Measurements from ENCODE around the gene CHURC1. TPM values are rescaled to one million over a fixed set of nuclear protein-coding genes. Genes with fewer than 3 reads are reported as not detected.
A peak's percentile ranks its signal among the peaks of the same experiment; 100 is the strongest.

Gene CHURC1
- total and polyA plus RNA-seq, 4 donors = 75.6 to 106 (median 78.4) TPM

- H3K4me1 ChIP-seq (ENCODE audit: control insufficient read depth in 1 of 2, insufficient read depth in 2 of 2, low read length in 2 of 2) = no peaks in the 10 kb centered on the region
- H3K9me3 ChIP-seq (ENCODE audit: control insufficient read depth, low read length) = no peaks in the 10 kb centered on the region
- no peak overlapping the region for H3K4me3 ChIP-seq (ENCODE audit: low read length in 2 of 2)
- H3K36me3 ChIP-seq (ENCODE audit: control insufficient read depth in 1 of 2, insufficient read depth in 2 of 2, low read length in 1 of 2) = no peaks in the 10 kb centered on the region
- no peaks in the 10 kb centered on the region for H3K27me3 ChIP-seq (ENCODE audit: control insufficient read depth in 1 of 2, insufficient read depth in 2 of 2, low read length in 1 of 2)
- 61 to 63% methylated on average over 3 of the region's 3 CpGs for WGBS, 2 donors
- DNase-seq = no peak
- ATAC-seq (ENCODE audit: low FRiP score) = no peak
- intact Hi-C loops (cut with DNase I) = no loop called here
- H3K27ac ChIP-seq (ENCODE audit: low read depth in 1 of 2, low read length in 2 of 2) = no peak overlapping the region
These were observed 40.6 kb upstream of the CHURC1 start for GRCh38 chr14:64873506-64874219.

- no peaks in the 10 kb centered on the region for H3K9me3 ChIP-seq (ENCODE audit: control insufficient read depth, low read length)
- DNase-seq (no peak), ATAC-seq (ENCODE audit: low FRiP score) (no peak)
- H3K36me3 ChIP-seq (ENCODE audit: control insufficient read depth in 1 of 2, insufficient read depth in 2 of 2, low read length in 1 of 2) = no peaks in the 10 kb centered on the region
- 83 to 86% methylated on average over 4 of the region's 4 CpGs for WGBS, 2 donors
- no peak overlapping the region for H3K27ac ChIP-seq (ENCODE audit: low read depth in 1 of 2, low read length in 2 of 2)
- H3K4me3 ChIP-seq (ENCODE audit: low read length in 2 of 2) = no peak overlapping the region
- no peaks in the 10 kb centered on the region for H3K4me1 ChIP-seq (ENCODE audit: control insufficient read depth in 1 of 2, insufficient read depth in 2 of 2, low read length in 2 of 2)
- intact Hi-C loops (cut with DNase I) = no loop called here
- no peaks in the 10 kb centered on the region for H3K27me3 ChIP-seq (ENCODE audit: control insufficient read depth in 1 of 2, insufficient read depth in 2 of 2, low read length in 1 of 2)
These were observed 38.9 kb upstream of the CHURC1 start for GRCh38 chr14:64875350-64875749.

GRCh38 chr14:64877846-64878245, 36.4 kb upstream of the CHURC1 start:
- no peak for DNase-seq

GRCh38 chr14:64878837-64879634, 35.2 kb upstream of the CHURC1 start:
- Histone ChIP-seq H3K27ac (ENCODE audit: low read depth in 1 of 2, low read length in 2 of 2) (no peak overlapping the region), H3K4me3 (ENCODE audit: low read length in 2 of 2) (peak overlapping the region; percentile 63 to 94), H3K9me3 (ENCODE audit: control insufficient read depth, low read length) (no peaks in the 10 kb centered on the region), H3K36me3 (ENCODE audit: control insufficient read depth in 1 of 2, insufficient read depth in 2 of 2, low read length in 1 of 2) (no peaks in the 10 kb centered on the region), H3K4me1 (ENCODE audit: control insufficient read depth in 1 of 2, insufficient read depth in 2 of 2, low read length in 2 of 2) (no peaks in the 10 kb centered on the region), H3K27me3 (ENCODE audit: control insufficient read depth in 1 of 2, insufficient read depth in 2 of 2, low read length in 1 of 2) (peaks cover 0 to 1% of the 10 kb centered on the region in 2 donors)
- DNase-seq = peak; percentile 46 to 72
- peak; percentile 22 for ATAC-seq (ENCODE audit: low FRiP score)
- WGBS, 2 donors = 10 to 12% methylated on average over 36 to 43 of the region's 43 CpGs
- intact Hi-C loops (cut with DNase I) = no loop called here

More at GRCh38 chr14:64877846-64878245, 36.4 kb upstream of the CHURC1 start:
- ATAC-seq (ENCODE audit: low FRiP score) = no peak
- H3K4me3 ChIP-seq (ENCODE audit: low read length in 2 of 2) = no peak overlapping the region
- intact Hi-C loops (cut with DNase I) = no loop called here
- H3K27me3 ChIP-seq (ENCODE audit: control insufficient read depth in 1 of 2, insufficient read depth in 2 of 2, low read length in 1 of 2) = peaks cover 0 to 1% of the 10 kb centered on the region in 2 donors
- no peaks in the 10 kb centered on the region for H3K9me3 ChIP-seq (ENCODE audit: control insufficient read depth, low read length)
- H3K4me1 ChIP-seq (ENCODE audit: control insufficient read depth in 1 of 2, insufficient read depth in 2 of 2, low read length in 2 of 2) = no peaks in the 10 kb centered on the region
- WGBS, 2 donors = 92 to 96% methylated on average over 4 of the region's 4 CpGs
- no peaks in the 10 kb centered on the region for H3K36me3 ChIP-seq (ENCODE audit: control insufficient read depth in 1 of 2, insufficient read depth in 2 of 2, low read length in 1 of 2)
- H3K27ac ChIP-seq (ENCODE audit: low read depth in 1 of 2, low read length in 2 of 2) = no peak overlapping the region

GRCh38 chr14:64879635-64880220, 34.5 kb upstream of the CHURC1 start, which contains the start of gene SPTB:
Gene SPTB, minus strand, starts transcription at chr14:64879907. Its CDS starts 56,813 bp downstream, at chr14:64823094.
- ATAC-seq (ENCODE audit: low FRiP score) = peak; percentile 59
- no peak within 1 kb of the TSS for H3K27ac ChIP-seq (ENCODE audit: low read depth in 1 of 2, low read length in 2 of 2)

GRCh38 chr14:64880221-64881121, 33.8 kb upstream of the CHURC1 start:
- no peaks in the 10 kb centered on the region for H3K36me3 ChIP-seq (ENCODE audit: control insufficient read depth in 1 of 2, insufficient read depth in 2 of 2, low read length in 1 of 2)
- peak overlapping the region; percentile 63 to 94 for H3K4me3 ChIP-seq (ENCODE audit: low read length in 2 of 2)
- WGBS, 2 donors = 2 to 4% methylated on average over 44 to 49 of the region's 49 CpGs
- H3K9me3 ChIP-seq (ENCODE audit: control insufficient read depth, low read length) = no peaks in the 10 kb centered on the region
- no peak overlapping the region for H3K27ac ChIP-seq (ENCODE audit: low read depth in 1 of 2, low read length in 2 of 2)
- peak; percentile 79 for ATAC-seq (ENCODE audit: low FRiP score)
- H3K27me3 ChIP-seq (ENCODE audit: control insufficient read depth in 1 of 2, insufficient read depth in 2 of 2, low read length in 1 of 2) = peaks cover 0 to 1% of the 10 kb centered on the region in 2 donors
- H3K4me1 ChIP-seq (ENCODE audit: control insufficient read depth in 1 of 2, insufficient read depth in 2 of 2, low read length in 2 of 2) = no peaks in the 10 kb centered on the region
- intact Hi-C loops (cut with DNase I) = loop anchor here (10.0 kb wide), 1 partner anchor 206 kb away; no protein-coding TSS in a partner anchor
- peak; percentile 64 to 80 for DNase-seq

More at GRCh38 chr14:64879635-64880220, 34.5 kb upstream of the CHURC1 start, which contains the start of gene SPTB:
- 1% methylated on average over 46 to 61 of the region's 61 CpGs for WGBS, 2 donors
- Histone ChIP-seq H3K27me3 (ENCODE audit: control insufficient read depth in 1 of 2, insufficient read depth in 2 of 2, low read length in 1 of 2) (peaks cover 0 to 1% of the 10 kb centered on the region in 2 donors), H3K4me3 (ENCODE audit: low read length in 2 of 2) (peak within 1 kb of the TSS; percentile 63 to 94), H3K9me3 (ENCODE audit: control insufficient read depth, low read length) (no peaks in the 10 kb centered on the region), H3K36me3 (ENCODE audit: control insufficient read depth in 1 of 2, insufficient read depth in 2 of 2, low read length in 1 of 2) (no peaks in the 10 kb centered on the region), H3K4me1 (ENCODE audit: control insufficient read depth in 1 of 2, insufficient read depth in 2 of 2, low read length in 2 of 2) (no peaks in the 10 kb centered on the region)
- DNase-seq = peak in 1 of 2 donors; percentile 73
- intact Hi-C loops (cut with DNase I) = loop anchor here (10.0 kb wide), 1 partner anchor 205 kb away; no protein-coding TSS in a partner anchor

- no peaks in the 10 kb centered on the region for H3K36me3 ChIP-seq (ENCODE audit: control insufficient read depth in 1 of 2, insufficient read depth in 2 of 2, low read length in 1 of 2)
- no peak for ATAC-seq (ENCODE audit: low FRiP score)
- WGBS, 2 donors = 95 to 96% methylated on average over 2 of the region's 2 CpGs
These were observed 28.7 kb upstream of the CHURC1 start for GRCh38 chr14:64885559-64885958.

GRCh38 chr14:64889352-64889751, 24.9 kb upstream of the CHURC1 start:
- ATAC-seq (ENCODE audit: low FRiP score) (no peak), DNase-seq (no peak)
- H3K4me3 ChIP-seq (ENCODE audit: low read length in 2 of 2) = no peak overlapping the region
- intact Hi-C loops (cut with DNase I) = loop anchor here (10.0 kb wide), 1 partner anchor 215 kb away; no protein-coding TSS in a partner anchor
- H3K27ac ChIP-seq (ENCODE audit: low read depth in 1 of 2, low read length in 2 of 2) = no peak overlapping the region
- no peaks in the 10 kb centered on the region for H3K4me1 ChIP-seq (ENCODE audit: control insufficient read depth in 1 of 2, insufficient read depth in 2 of 2, low read length in 2 of 2)
- H3K36me3 ChIP-seq (ENCODE audit: control insufficient read depth in 1 of 2, insufficient read depth in 2 of 2, low read length in 1 of 2) = no peaks in the 10 kb centered on the region
- no peaks in the 10 kb centered on the region for H3K27me3 ChIP-seq (ENCODE audit: control insufficient read depth in 1 of 2, insufficient read depth in 2 of 2, low read length in 1 of 2)
- WGBS, 2 donors = 96% methylated on average over 6 of the region's 6 CpGs
- no peaks in the 10 kb centered on the region for H3K9me3 ChIP-seq (ENCODE audit: control insufficient read depth, low read length)

More at GRCh38 chr14:64885559-64885958, 28.7 kb upstream of the CHURC1 start:
- Histone ChIP-seq H3K9me3 (ENCODE audit: control insufficient read depth, low read length) (no peaks in the 10 kb centered on the region), H3K27ac (ENCODE audit: low read depth in 1 of 2, low read length in 2 of 2) (no peak overlapping the region), H3K27me3 (ENCODE audit: control insufficient read depth in 1 of 2, insufficient read depth in 2 of 2, low read length in 1 of 2) (peaks cover 0 to 1% of the 10 kb centered on the region in 2 donors), H3K4me1 (ENCODE audit: control insufficient read depth in 1 of 2, insufficient read depth in 2 of 2, low read length in 2 of 2) (no peaks in the 10 kb centered on the region), H3K4me3 (ENCODE audit: low read length in 2 of 2) (no peak overlapping the region)
- intact Hi-C loops (cut with DNase I) = loop anchor here (10.0 kb wide), 1 partner anchor 211 kb away; no protein-coding TSS in a partner anchor
- DNase-seq = no peak
